Neural progenitor cell (in vitro differentiated cells): Measurements from ENCODE around the gene FAM13B. TPM values are rescaled to one million over a fixed set of nuclear protein-coding genes. Genes with fewer than 3 reads are reported as not detected.

Source experiments
- DNase-seq: peaks from one replicate; pipeline ENCODE4 v3.0.0-alpha.2; 2016; ENCODE audit warnings: low spot score
- H2AFZ ChIP-seq: fragments of 200-600 bp; sonication (generic); replicated peaks from 2 replicates; pipeline ENCODE4 v1.6.1; 2016; ENCODE audit warnings: antibody characterized with exemption
- H3F3A ChIP-seq: fragments of 200-600 bp; sonication (generic); 2 replicates; pipeline ENCODE4 v1.6.1; 2016; ENCODE audit warnings: antibody characterized with exemption, low read depth
- H3K27ac ChIP-seq: fragments of 200-600 bp; sonication (generic); 2 replicates; pipeline ENCODE4 v1.5.1; 2016; ENCODE audit warnings: mild to moderate bottlenecking
- H3K27me3 ChIP-seq: fragments of 200-600 bp; sonication (generic); 2 replicates; pipeline ENCODE4 v1.6.1; 2016; ENCODE audit warnings: mild to moderate bottlenecking, moderate library complexity
- H3K36me3 ChIP-seq: fragments of 200-600 bp; sonication (generic); 2 replicates; pipeline ENCODE4 v1.5.1; 2016
- H3K4me1 ChIP-seq: fragments of 200-600 bp; sonication (generic); 2 replicates; pipeline ENCODE4 v1.6.1; 2016; ENCODE audit warnings: mixed run types
- H3K4me2 ChIP-seq: fragments of 200-600 bp; sonication (generic); 2 replicates; pipeline ENCODE4 v1.6.1; 2016
- H3K4me3 ChIP-seq: fragments of 200-600 bp; sonication (generic); 2 replicates; pipeline ENCODE4 v1.5.1; 2016
- H3K79me2 ChIP-seq: fragments of 200-600 bp; sonication (generic); 2 replicates; pipeline ENCODE4 v1.6.1; 2016; ENCODE audit warnings: low read depth
- H3K9ac ChIP-seq: fragments of 200-600 bp; sonication (generic); 2 replicates; pipeline ENCODE4 v1.6.1; 2016
- H3K9me3 ChIP-seq: fragments of 200-600 bp; sonication (generic); 2 replicates; pipeline ENCODE4 v1.5.1; 2016; ENCODE audit warnings: low read depth
- H4K20me1 ChIP-seq: fragments of 200-600 bp; sonication (generic); 2 replicates; pipeline ENCODE4 v1.6.1; 2016; ENCODE audit warnings: low read depth
- H3K27ac Mint-ChIP-seq: 3 replicates; pipeline ENCODE4 v1.8.0; 2021; ENCODE audit warnings: mixed read lengths
- H3K27me3 Mint-ChIP-seq: 2 replicates; pipeline ENCODE4 v1.8.0; 2022; ENCODE audit warnings: low read depth, mild to moderate bottlenecking, inconsistent platforms, moderate library complexity, mixed read lengths; ENCODE audit not compliant: insufficient read depth
- H3K36me3 Mint-ChIP-seq: 3 replicates; pipeline ENCODE4 v1.8.0; 2021; ENCODE audit warnings: mixed read lengths
- H3K4me1 Mint-ChIP-seq: 3 replicates; pipeline ENCODE4 v1.8.0; 2021; ENCODE audit warnings: mixed read lengths
- H3K4me3 Mint-ChIP-seq: 3 replicates; pipeline ENCODE4 v1.8.0; 2021; ENCODE audit warnings: mild to moderate bottlenecking, moderate library complexity, mixed read lengths
- H3K9me3 Mint-ChIP-seq: 3 replicates; pipeline ENCODE4 v1.8.0; 2020; ENCODE audit warnings: mixed read lengths
- EZH2 ChIP-seq: fragments of 200-600 bp; sonication (generic); IDR thresholded peaks from 2 replicates; pipeline ENCODE4 v1.6.1; 2017; ENCODE audit warnings: antibody characterized with exemption, mild to moderate bottlenecking, moderate library complexity
- EZH2phosphoT487 ChIP-seq: fragments of 200-600 bp; sonication (generic); IDR thresholded peaks from 2 replicates; pipeline ENCODE4 v1.6.1; 2017; ENCODE audit warnings: antibody characterized with exemption
- total RNA-seq: library from RNA; depleted of rRNA; stranded (reverse); fragments of >200 nt; gene quantifications from 2 replicates; pipeline ENCODE4 v1.2.3, GENCODE V29; 2015; ENCODE audit warnings: low replicate concordance
- TF ChIP-seq, protein P1 (sequence below): fragments of 200-600 bp; sonication (generic); IDR thresholded peaks from 2 replicates; pipeline ENCODE4 v1.5.1; 2017; ENCODE audit warnings: antibody characterized with exemption, mild to moderate bottlenecking

FAM13B gene
- total RNA-seq, 1 donor from 2014 or later = 41.7 TPM

DNA sequence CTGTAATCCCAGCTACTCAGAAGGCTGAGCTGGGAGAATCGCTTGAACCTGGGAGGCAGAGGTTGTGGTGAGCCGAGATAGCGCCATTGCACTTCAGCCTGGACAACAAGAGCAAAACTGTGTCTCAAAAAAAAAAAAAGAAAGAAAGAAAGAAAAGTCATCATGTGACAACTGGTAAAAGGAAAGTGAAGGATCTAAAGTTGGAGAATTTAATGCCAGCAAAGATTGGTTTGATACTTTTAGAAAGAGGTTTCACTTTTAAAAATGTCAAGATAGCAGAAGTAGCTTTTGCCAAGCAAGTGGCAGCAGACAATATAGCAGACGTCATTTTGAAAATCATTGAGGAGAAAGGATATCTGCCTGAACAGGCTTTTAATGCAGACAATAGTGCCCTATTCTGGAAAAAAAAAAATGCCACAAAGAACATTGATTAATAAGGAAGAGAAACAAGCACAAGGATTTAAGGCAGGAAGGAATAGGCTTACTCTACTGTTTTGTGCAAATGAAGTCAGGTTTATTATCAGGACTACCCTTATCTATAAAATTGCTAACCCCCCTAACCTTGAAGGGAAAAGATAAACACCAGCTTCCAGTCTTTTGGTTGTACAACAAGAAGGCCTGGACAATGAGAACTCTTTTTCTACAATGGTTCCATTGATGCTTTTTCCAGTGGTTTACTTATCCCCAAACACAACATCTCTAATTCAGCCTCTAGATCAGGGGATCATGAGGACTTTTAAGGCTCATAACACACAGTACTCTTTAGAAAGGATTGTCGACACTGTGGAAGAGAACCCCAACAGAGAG lies 131.7 kb downstream of the FAM13B start:
- DNase-seq = no peak
- H3K36me3 Mint-ChIP-seq = no peaks in the 10 kb centered on the region

GRCh38 chr5:137899493-137899892 lies 133.4 kb downstream of the FAM13B start:
- Histone ChIP-seq H4K20me1 (no peaks in the 10 kb centered on the region), H3K4me3 (no peak overlapping the region), H3K4me2 (no peak overlapping the region), H2AFZ (no peak overlapping the region), H3K79me2 (no peaks in the 10 kb centered on the region), H3K9ac (no peak overlapping the region), H3K4me1 (no peaks in the 10 kb centered on the region), H3K27ac (no peak overlapping the region), H3K9me3 (no peaks in the 10 kb centered on the region), H3F3A (no peaks in the 10 kb centered on the region), H3K27me3 (no peaks in the 10 kb centered on the region), H3K36me3 (no peaks in the 10 kb centered on the region)
- Mint-ChIP-seq H3K4me1 (peaks cover 12% of the 10 kb centered on the region), H3K36me3 (no peaks in the 10 kb centered on the region), H3K27me3 (peaks cover 3% of the 10 kb centered on the region), H3K27ac (no peak overlapping the region), H3K4me3 (no peak overlapping the region), H3K9me3 (no peaks in the 10 kb centered on the region)
- DNase-seq = no peak
- TF ChIP-seq, protein P1, sequence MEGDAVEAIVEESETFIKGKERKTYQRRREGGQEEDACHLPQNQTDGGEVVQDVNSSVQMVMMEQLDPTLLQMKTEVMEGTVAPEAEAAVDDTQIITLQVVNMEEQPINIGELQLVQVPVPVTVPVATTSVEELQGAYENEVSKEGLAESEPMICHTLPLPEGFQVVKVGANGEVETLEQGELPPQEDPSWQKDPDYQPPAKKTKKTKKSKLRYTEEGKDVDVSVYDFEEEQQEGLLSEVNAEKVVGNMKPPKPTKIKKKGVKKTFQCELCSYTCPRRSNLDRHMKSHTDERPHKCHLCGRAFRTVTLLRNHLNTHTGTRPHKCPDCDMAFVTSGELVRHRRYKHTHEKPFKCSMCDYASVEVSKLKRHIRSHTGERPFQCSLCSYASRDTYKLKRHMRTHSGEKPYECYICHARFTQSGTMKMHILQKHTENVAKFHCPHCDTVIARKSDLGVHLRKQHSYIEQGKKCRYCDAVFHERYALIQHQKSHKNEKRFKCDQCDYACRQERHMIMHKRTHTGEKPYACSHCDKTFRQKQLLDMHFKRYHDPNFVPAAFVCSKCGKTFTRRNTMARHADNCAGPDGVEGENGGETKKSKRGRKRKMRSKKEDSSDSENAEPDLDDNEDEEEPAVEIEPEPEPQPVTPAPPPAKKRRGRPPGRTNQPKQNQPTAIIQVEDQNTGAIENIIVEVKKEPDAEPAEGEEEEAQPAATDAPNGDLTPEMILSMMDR = no peak

More for the DNA sequence above, 131.7 kb downstream of the FAM13B start:
- H3K27ac ChIP-seq = no peak overlapping the region
- H3K9me3 ChIP-seq = no peaks in the 10 kb centered on the region
- H3K27me3 ChIP-seq = no peaks in the 10 kb centered on the region
- H3K9me3 Mint-ChIP-seq = no peaks in the 10 kb centered on the region
- no peaks in the 10 kb centered on the region for H3K4me1 ChIP-seq
- no peak overlapping the region for H3K4me3 Mint-ChIP-seq
- H3K27me3 Mint-ChIP-seq = peaks cover 3% of the 10 kb centered on the region
- no peak for TF ChIP-seq EZH2phosphoT487
- TF ChIP-seq, protein P1 = no peak
- TF ChIP-seq EZH2 = no peak
- H3K4me1 Mint-ChIP-seq = peaks cover 12% of the 10 kb centered on the region
- no peak overlapping the region for H3K27ac Mint-ChIP-seq
- H3K4me2 ChIP-seq = no peak overlapping the region
- H4K20me1 ChIP-seq = no peaks in the 10 kb centered on the region
- H3K79me2 ChIP-seq = no peaks in the 10 kb centered on the region
- no peaks in the 10 kb centered on the region for H3K36me3 ChIP-seq
- H3K9ac ChIP-seq = no peak overlapping the region
- H3F3A ChIP-seq = no peaks in the 10 kb centered on the region
- H3K4me3 ChIP-seq = no peak overlapping the region
- H2AFZ ChIP-seq = peak overlapping the region; percentile 13

DNA sequence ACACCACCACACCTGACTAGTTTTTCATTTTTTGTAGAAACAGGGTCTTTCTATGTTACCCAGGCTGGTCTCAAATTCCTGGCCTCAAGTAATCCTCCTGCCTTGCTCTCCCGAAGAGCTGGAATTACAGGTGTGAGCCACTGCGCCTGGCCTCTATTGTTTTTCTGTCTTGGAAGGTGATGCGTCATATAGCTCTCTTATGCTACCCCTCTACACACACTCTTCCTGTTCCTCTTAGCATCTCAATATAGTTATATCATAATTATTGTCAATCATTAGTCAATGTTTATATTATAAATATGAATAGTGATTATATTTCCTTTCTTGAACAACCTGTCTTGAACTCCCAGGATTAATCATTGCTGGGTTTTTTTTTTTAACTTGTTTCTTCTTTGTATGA lies 136.3 kb downstream of the FAM13B start:
- peaks cover 4% of the 10 kb centered on the region for H3K4me1 Mint-ChIP-seq
- H3K27me3 Mint-ChIP-seq = no peaks in the 10 kb centered on the region
- H3K9me3 Mint-ChIP-seq = no peaks in the 10 kb centered on the region
- TF ChIP-seq, protein P1 = no peak
- TF ChIP-seq EZH2phosphoT487 = no peak
- TF ChIP-seq EZH2 = no peak
- Histone ChIP-seq H3K9ac (no peak overlapping the region), H3K27me3 (no peaks in the 10 kb centered on the region), H2AFZ (peak overlapping the region; percentile 50), H3K4me3 (no peak overlapping the region), H3K79me2 (no peaks in the 10 kb centered on the region), H3K4me1 (no peaks in the 10 kb centered on the region), H3K36me3 (no peaks in the 10 kb centered on the region), H4K20me1 (no peaks in the 10 kb centered on the region), H3K9me3 (no peaks in the 10 kb centered on the region), H3K27ac (no peak overlapping the region), H3K4me2 (no peak overlapping the region), H3F3A (no peaks in the 10 kb centered on the region)
- no peak for DNase-seq
- no peak overlapping the region for H3K27ac Mint-ChIP-seq
- H3K4me3 Mint-ChIP-seq = no peak overlapping the region
- H3K36me3 Mint-ChIP-seq = no peaks in the 10 kb centered on the region
